WTC11 (cell line): ENCODE measurements around the gene ATP11B. TPM values are rescaled to one million over a fixed set of nuclear protein-coding genes. Genes with fewer than 3 reads are reported as not detected.

Experiments used
- ATAC-seq: fragments of 200-7000 bp; cut with Tn5 transposase; 2 replicates; pipeline ENCODE4 v1.10.0; 2021; ENCODE audit warnings: mild to moderate bottlenecking, moderate library complexity
- CTCF ChIA-PET: fragments of 300-600 bp; sonication (Branson Sonifier 250); formaldehyde crosslinking; loops from one replicate; lab custom pipeline; 2021; ENCODE audit warnings: antibody characterized with exemption; lab: Charles Lee
- POLR2A ChIA-PET: fragments of 350-600 bp; sonication (Branson Sonifier 250); formaldehyde crosslinking; loops from one replicate; lab custom pipeline; 2021; ENCODE audit warnings: antibody characterized with exemption; lab: Charles Lee
- DNase-seq: peaks from one replicate; pipeline ENCODE4 v3.0.0; 2021; ENCODE audit warnings: low spot score
- H3K27ac Mint-ChIP-seq: 2 replicates; pipeline ENCODE4 v1.8.0; 2021; ENCODE audit warnings: mixed read lengths
- H3K27me3 Mint-ChIP-seq: 2 replicates; pipeline ENCODE4 v1.8.0; 2021; ENCODE audit warnings: low read depth, mild to moderate bottlenecking, moderate library complexity, mixed read lengths
- H3K36me3 Mint-ChIP-seq: 2 replicates; pipeline ENCODE4 v1.8.0; 2021; ENCODE audit warnings: mixed read lengths
- H3K4me1 Mint-ChIP-seq: 2 replicates; pipeline ENCODE4 v1.8.0; 2022; ENCODE audit warnings: mixed read lengths
- H3K4me3 Mint-ChIP-seq: 2 replicates; pipeline ENCODE4 v1.8.0; 2021; ENCODE audit warnings: mild to moderate bottlenecking, moderate library complexity, mixed read lengths
- H3K9me3 Mint-ChIP-seq: 2 replicates; pipeline ENCODE4 v1.8.0; 2021; ENCODE audit warnings: mixed read lengths
- E2F1 ChIP-seq: sonication (generic); formaldehyde crosslinking; IDR thresholded peaks from 2 replicates; pipeline ENCODE4 v1.8.0; 2022; ENCODE audit warnings: mild to moderate bottlenecking, missing genetic modification reagents
- ESRRA ChIP-seq: sonication (generic); formaldehyde crosslinking; IDR thresholded peaks from 2 replicates; pipeline ENCODE4 v1.8.1; 2022; ENCODE audit warnings: mild to moderate bottlenecking, missing genetic modification reagents, borderline replicate concordance
- FOXJ3 ChIP-seq: sonication (generic); formaldehyde crosslinking; IDR thresholded peaks from 2 replicates; pipeline ENCODE4 v1.9.0; 2021; ENCODE audit warnings: missing genetic modification reagents, mild to moderate bottlenecking, borderline replicate concordance
- FOXK1 ChIP-seq: sonication (generic); formaldehyde crosslinking; IDR thresholded peaks from 2 replicates; pipeline ENCODE4 v1.8.0; 2022; ENCODE audit warnings: mild to moderate bottlenecking, moderate library complexity, missing genetic modification reagents
- FOXP1 ChIP-seq: sonication (generic); formaldehyde crosslinking; IDR thresholded peaks from 2 replicates; pipeline ENCODE4 v1.8.0; 2022; ENCODE audit warnings: missing genetic modification reagents, mild to moderate bottlenecking, moderate library complexity, borderline replicate concordance
- JAZF1 ChIP-seq: fragments of 250-450 bp; sonication (Bioruptor Pico); IDR thresholded peaks from 2 replicates; pipeline ENCODE4 v1.9.0; 2021; ENCODE audit warnings: moderate library complexity, mild to moderate bottlenecking, inconsistent platforms
- MAX ChIP-seq: sonication (generic); formaldehyde crosslinking; IDR thresholded peaks from 2 replicates; pipeline ENCODE4 v1.8.0; 2022; ENCODE audit warnings: mild to moderate bottlenecking, missing genetic modification reagents
- MYBL2 ChIP-seq: sonication (generic); formaldehyde crosslinking; IDR thresholded peaks from 2 replicates; pipeline ENCODE4 v1.8.1; 2023; ENCODE audit warnings: mild to moderate bottlenecking, moderate library complexity, missing genetic modification reagents
- NFATC4 ChIP-seq: fragments of 250-450 bp; sonication (Bioruptor Pico); IDR thresholded peaks from 2 replicates; pipeline ENCODE4 v1.9.0; 2021; ENCODE audit warnings: mild to moderate bottlenecking
- NFE2L1 ChIP-seq: sonication (generic); formaldehyde crosslinking; IDR thresholded peaks from 2 replicates; pipeline ENCODE4 v1.8.1; 2023; ENCODE audit warnings: missing genetic modification reagents
- NR1H2 ChIP-seq: sonication (generic); formaldehyde crosslinking; IDR thresholded peaks from 2 replicates; pipeline ENCODE4 v1.9.0; 2021; ENCODE audit warnings: mild to moderate bottlenecking, moderate library complexity, missing genetic modification reagents
- PRRX2 ChIP-seq: fragments of 250-450 bp; sonication (Bioruptor Pico); IDR thresholded peaks from 2 replicates; pipeline ENCODE4 v1.8.0; 2021; ENCODE audit warnings: mild to moderate bottlenecking
- RORB ChIP-seq: fragments of 250-450 bp; sonication (Bioruptor Pico); IDR thresholded peaks from 2 replicates; pipeline ENCODE4 v1.9.0; 2021; ENCODE audit warnings: mild to moderate bottlenecking
- SP1 ChIP-seq: sonication (generic); formaldehyde crosslinking; conservative IDR thresholded peaks from 2 replicates; pipeline ENCODE4 v1.8.1; 2022; ENCODE audit warnings: missing genetic modification reagents
- TCF7 ChIP-seq: sonication (generic); formaldehyde crosslinking; IDR thresholded peaks from 2 replicates; pipeline ENCODE4 v1.8.0; 2022; ENCODE audit warnings: mild to moderate bottlenecking, low read depth, missing genetic modification reagents, moderate library complexity
- TP53 ChIP-seq: sonication (generic); formaldehyde crosslinking; IDR thresholded peaks from 2 replicates; pipeline ENCODE4 v1.8.1; 2023; ENCODE audit warnings: mild to moderate bottlenecking, missing genetic modification reagents
- ZMAT4 ChIP-seq: fragments of 250-450 bp; sonication (Bioruptor Pico); IDR thresholded peaks from 2 replicates; pipeline ENCODE4 v1.9.0; 2021; ENCODE audit warnings: mild to moderate bottlenecking
- ZNF263 ChIP-seq: sonication (generic); formaldehyde crosslinking; IDR thresholded peaks from 2 replicates; pipeline ENCODE4 v1.8.1; 2022; ENCODE audit warnings: low read depth, mild to moderate bottlenecking, moderate library complexity, missing genetic modification reagents
- ZNF671 ChIP-seq: fragments of 250-450 bp; sonication (Bioruptor Pico); IDR thresholded peaks from 2 replicates; pipeline ENCODE4 v1.8.0; 2021; ENCODE audit warnings: mild to moderate bottlenecking
- total RNA-seq: library from RNA; stranded (reverse); gene quantifications from 3 replicates; pipeline ENCODE4 v1.2.3, GENCODE V29; 2021
- TF ChIP-seq, protein P1 (sequence below): sonication (generic); formaldehyde crosslinking; IDR thresholded peaks from 2 replicates; pipeline ENCODE4 v1.8.0; 2023; ENCODE audit warnings: mild to moderate bottlenecking, missing genetic modification reagents
- TF ChIP-seq, protein P2 (sequence below): sonication (generic); formaldehyde crosslinking; IDR thresholded peaks from 2 replicates; pipeline ENCODE4 v1.8.0; 2023; ENCODE audit warnings: missing genetic modification reagents, mild to moderate bottlenecking, borderline replicate concordance
- TF ChIP-seq, protein P3 (sequence below): fragments of 200-600 bp; IDR thresholded peaks from 2 replicates; pipeline ENCODE4 v1.8.0; 2022; ENCODE audit warnings: antibody characterized with exemption

The ATP11B gene
- total RNA-seq, 1 experiment from 2014 or later, result 25.7 TPM

DNA sequence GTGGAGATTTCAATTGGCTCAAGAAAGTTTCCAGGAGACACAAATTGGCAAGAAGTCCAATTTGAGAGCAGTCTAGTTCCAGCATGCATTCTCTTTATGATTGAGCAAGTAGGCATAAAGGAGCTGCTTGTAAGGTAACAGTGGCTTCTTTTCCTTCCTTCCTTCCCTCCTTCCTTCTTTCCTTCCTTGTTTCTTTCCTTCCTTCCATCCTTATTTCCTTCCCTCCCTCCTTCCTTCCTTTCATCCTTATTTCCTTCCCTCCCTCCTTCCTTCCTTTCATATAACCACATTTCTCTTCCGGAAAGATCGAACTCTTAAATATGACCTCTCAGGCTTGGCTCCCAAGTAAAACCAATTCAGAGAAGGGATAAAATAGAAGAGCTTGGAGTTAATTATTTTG lies 29.4 kb upstream of the ATP11B start:
- H3K4me1 Mint-ChIP-seq, result no peaks in the 10 kb centered on the region
- POLR2A ChIA-PET, result no interaction called here

GRCh38 chr3:182765287-182765686 lies 28.0 kb upstream of the ATP11B start:
- TF ChIP-seq RORB (CRISPR knock-in tag), result no peak
- no peak for TF ChIP-seq FOXJ3 (CRISPR knock-in tag)
- no peak for TF ChIP-seq NR1H2
- TF ChIP-seq PRRX2 (CRISPR knock-in tag), result no peak
- TF ChIP-seq ZMAT4 (CRISPR knock-in tag), result no peak
- TF ChIP-seq ESRRA (CRISPR knock-in tag), result no peak
- TF ChIP-seq NFATC4 (CRISPR knock-in tag), result no peak
- TF ChIP-seq NFE2L1 (CRISPR knock-in tag), result no peak
- TF ChIP-seq, protein P1, sequence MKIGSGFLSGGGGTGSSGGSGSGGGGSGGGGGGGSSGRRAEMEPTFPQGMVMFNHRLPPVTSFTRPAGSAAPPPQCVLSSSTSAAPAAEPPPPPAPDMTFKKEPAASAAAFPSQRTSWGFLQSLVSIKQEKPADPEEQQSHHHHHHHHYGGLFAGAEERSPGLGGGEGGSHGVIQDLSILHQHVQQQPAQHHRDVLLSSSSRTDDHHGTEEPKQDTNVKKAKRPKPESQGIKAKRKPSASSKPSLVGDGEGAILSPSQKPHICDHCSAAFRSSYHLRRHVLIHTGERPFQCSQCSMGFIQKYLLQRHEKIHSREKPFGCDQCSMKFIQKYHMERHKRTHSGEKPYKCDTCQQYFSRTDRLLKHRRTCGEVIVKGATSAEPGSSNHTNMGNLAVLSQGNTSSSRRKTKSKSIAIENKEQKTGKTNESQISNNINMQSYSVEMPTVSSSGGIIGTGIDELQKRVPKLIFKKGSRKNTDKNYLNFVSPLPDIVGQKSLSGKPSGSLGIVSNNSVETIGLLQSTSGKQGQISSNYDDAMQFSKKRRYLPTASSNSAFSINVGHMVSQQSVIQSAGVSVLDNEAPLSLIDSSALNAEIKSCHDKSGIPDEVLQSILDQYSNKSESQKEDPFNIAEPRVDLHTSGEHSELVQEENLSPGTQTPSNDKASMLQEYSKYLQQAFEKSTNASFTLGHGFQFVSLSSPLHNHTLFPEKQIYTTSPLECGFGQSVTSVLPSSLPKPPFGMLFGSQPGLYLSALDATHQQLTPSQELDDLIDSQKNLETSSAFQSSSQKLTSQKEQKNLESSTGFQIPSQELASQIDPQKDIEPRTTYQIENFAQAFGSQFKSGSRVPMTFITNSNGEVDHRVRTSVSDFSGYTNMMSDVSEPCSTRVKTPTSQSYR (CRISPR knock-in tag), result no peak
- no peak for TF ChIP-seq ZNF671 (CRISPR knock-in tag)
- TF ChIP-seq MAX, result no peak
- TF ChIP-seq SP1 (CRISPR knock-in tag), result no peak
- no peak for TF ChIP-seq ZNF263 (CRISPR knock-in tag)
- no peak overlapping the region for H3K4me3 Mint-ChIP-seq
- CTCF ChIA-PET, result no interaction called here
- H3K4me1 Mint-ChIP-seq, result no peaks in the 10 kb centered on the region
- ATAC-seq, result no peak
- H3K27ac Mint-ChIP-seq, result no peak overlapping the region
- no peaks in the 10 kb centered on the region for H3K36me3 Mint-ChIP-seq
- POLR2A ChIA-PET, result no interaction called here
- H3K27me3 Mint-ChIP-seq, result no peaks in the 10 kb centered on the region; the same call in 1 of the 2 replicates
- no peak for DNase-seq
- 0 out of 2 replicates have a peak, but pooled peaks cover 5% of the 10 kb centered on the region for H3K9me3 Mint-ChIP-seq

More for the DNA sequence above, 29.4 kb upstream of the ATP11B start:
- no peak for DNase-seq
- ATAC-seq, result no peak
- Mint-ChIP-seq H3K27me3 (no peaks in the 10 kb centered on the region; the same call in 1 of the 2 replicates), H3K27ac (no peak overlapping the region), H3K36me3 (no peaks in the 10 kb centered on the region), H3K9me3 (0 out of 2 replicates have a peak, but pooled peaks cover 5% of the 10 kb centered on the region)
- CTCF ChIA-PET, result no interaction called here
- TF ChIP-seq MYBL2 (no peak), FOXK1 (CRISPR knock-in tag) (no peak), FOXP1 (CRISPR knock-in tag) (no peak), E2F1 (CRISPR knock-in tag) (no peak)
- TF ChIP-seq, all 79 proteins: peak for 0
- no peak overlapping the region for H3K4me3 Mint-ChIP-seq

- Mint-ChIP-seq H3K27me3 (no peaks in the 10 kb centered on the region; the same call in 1 of the 2 replicates), H3K27ac (no peak overlapping the region), H3K4me1 (no peaks in the 10 kb centered on the region), H3K36me3 (no peaks in the 10 kb centered on the region), H3K9me3 (0 out of 2 replicates have a peak, but pooled peaks cover 5% of the 10 kb centered on the region), H3K4me3 (no peak overlapping the region)
- ATAC-seq (no peak), DNase-seq (no peak)
- CTCF ChIA-PET, result interaction anchor here (1.3 kb wide), 1 partner anchor 71 kb away, joined by 3 read pairs; no protein-coding TSS in a partner anchor
- POLR2A ChIA-PET, result interaction anchor here (0.5 kb wide), 1 partner anchor 29 kb away, joined by 4 read pairs; no protein-coding TSS in a partner anchor
- TF ChIP-seq FOXJ3 (CRISPR knock-in tag), result no peak
- no peak for TF ChIP-seq PRRX2 (CRISPR knock-in tag)
- no peak for TF ChIP-seq JAZF1
- TF ChIP-seq TCF7 (CRISPR knock-in tag), result no peak
- TF ChIP-seq TP53 (CRISPR knock-in tag), result no peak
- TF ChIP-seq, protein P2, sequence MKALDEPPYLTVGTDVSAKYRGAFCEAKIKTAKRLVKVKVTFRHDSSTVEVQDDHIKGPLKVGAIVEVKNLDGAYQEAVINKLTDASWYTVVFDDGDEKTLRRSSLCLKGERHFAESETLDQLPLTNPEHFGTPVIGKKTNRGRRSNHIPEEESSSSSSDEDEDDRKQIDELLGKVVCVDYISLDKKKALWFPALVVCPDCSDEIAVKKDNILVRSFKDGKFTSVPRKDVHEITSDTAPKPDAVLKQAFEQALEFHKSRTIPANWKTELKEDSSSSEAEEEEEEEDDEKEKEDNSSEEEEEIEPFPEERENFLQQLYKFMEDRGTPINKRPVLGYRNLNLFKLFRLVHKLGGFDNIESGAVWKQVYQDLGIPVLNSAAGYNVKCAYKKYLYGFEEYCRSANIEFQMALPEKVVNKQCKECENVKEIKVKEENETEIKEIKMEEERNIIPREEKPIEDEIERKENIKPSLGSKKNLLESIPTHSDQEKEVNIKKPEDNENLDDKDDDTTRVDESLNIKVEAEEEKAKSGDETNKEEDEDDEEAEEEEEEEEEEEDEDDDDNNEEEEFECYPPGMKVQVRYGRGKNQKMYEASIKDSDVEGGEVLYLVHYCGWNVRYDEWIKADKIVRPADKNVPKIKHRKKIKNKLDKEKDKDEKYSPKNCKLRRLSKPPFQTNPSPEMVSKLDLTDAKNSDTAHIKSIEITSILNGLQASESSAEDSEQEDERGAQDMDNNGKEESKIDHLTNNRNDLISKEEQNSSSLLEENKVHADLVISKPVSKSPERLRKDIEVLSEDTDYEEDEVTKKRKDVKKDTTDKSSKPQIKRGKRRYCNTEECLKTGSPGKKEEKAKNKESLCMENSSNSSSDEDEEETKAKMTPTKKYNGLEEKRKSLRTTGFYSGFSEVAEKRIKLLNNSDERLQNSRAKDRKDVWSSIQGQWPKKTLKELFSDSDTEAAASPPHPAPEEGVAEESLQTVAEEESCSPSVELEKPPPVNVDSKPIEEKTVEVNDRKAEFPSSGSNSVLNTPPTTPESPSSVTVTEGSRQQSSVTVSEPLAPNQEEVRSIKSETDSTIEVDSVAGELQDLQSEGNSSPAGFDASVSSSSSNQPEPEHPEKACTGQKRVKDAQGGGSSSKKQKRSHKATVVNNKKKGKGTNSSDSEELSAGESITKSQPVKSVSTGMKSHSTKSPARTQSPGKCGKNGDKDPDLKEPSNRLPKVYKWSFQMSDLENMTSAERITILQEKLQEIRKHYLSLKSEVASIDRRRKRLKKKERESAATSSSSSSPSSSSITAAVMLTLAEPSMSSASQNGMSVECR (CRISPR knock-in tag), result no peak
- TF ChIP-seq, protein P3, sequence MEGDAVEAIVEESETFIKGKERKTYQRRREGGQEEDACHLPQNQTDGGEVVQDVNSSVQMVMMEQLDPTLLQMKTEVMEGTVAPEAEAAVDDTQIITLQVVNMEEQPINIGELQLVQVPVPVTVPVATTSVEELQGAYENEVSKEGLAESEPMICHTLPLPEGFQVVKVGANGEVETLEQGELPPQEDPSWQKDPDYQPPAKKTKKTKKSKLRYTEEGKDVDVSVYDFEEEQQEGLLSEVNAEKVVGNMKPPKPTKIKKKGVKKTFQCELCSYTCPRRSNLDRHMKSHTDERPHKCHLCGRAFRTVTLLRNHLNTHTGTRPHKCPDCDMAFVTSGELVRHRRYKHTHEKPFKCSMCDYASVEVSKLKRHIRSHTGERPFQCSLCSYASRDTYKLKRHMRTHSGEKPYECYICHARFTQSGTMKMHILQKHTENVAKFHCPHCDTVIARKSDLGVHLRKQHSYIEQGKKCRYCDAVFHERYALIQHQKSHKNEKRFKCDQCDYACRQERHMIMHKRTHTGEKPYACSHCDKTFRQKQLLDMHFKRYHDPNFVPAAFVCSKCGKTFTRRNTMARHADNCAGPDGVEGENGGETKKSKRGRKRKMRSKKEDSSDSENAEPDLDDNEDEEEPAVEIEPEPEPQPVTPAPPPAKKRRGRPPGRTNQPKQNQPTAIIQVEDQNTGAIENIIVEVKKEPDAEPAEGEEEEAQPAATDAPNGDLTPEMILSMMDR, result no peak
Measured at GRCh38 chr3:182766099-182766498, 27.2 kb upstream of the ATP11B start.
